ENCODE results near the gene GATA5.

The GATA5 gene

GRCh38 chr20:62475027-62475771, 596 bp downstream of the GATA5 start:
- in situ Hi-C loops (cut with MboI; ENCODE audit: low sequenced_read_pairs): loop anchor here (25.0 kb wide), 1 partner anchor 312 kb away; the partner anchor contains the start of gene MRGBP

- in situ Hi-C loops (cut with MboI; ENCODE audit: low sequenced_read_pairs): loop anchor here (25.0 kb wide), 1 partner anchor 313 kb away; the partner anchor contains the start of gene MRGBP
These were observed 1.2 kb downstream of the GATA5 start for GRCh38 chr20:62474604-62475026.

GRCh38 chr20:62473717-62474603, 1.8 kb downstream of the GATA5 start:
- in situ Hi-C loops (cut with MboI; ENCODE audit: low sequenced_read_pairs): no loop called here

GRCh38 chr20:62472941-62473585, 2.7 kb downstream of the GATA5 start:
- in situ Hi-C loops (cut with MboI; ENCODE audit: low sequenced_read_pairs): no loop called here

GRCh38 chr20:62472138-62472940, 3.5 kb downstream of the GATA5 start:
- in situ Hi-C loops (cut with MboI; ENCODE audit: low sequenced_read_pairs): no loop called here

GRCh38 chr20:62470459-62470858, 5.3 kb downstream of the GATA5 start:
- in situ Hi-C loops (cut with MboI; ENCODE audit: low sequenced_read_pairs): no loop called here

GRCh38 chr20:62470001-62470400, 5.8 kb downstream of the GATA5 start:
- in situ Hi-C loops (cut with MboI; ENCODE audit: low sequenced_read_pairs): no loop called here

- in situ Hi-C loops (cut with MboI; ENCODE audit: low sequenced_read_pairs): no loop called here
These were observed 6.4 kb downstream of the GATA5 start for GRCh38 chr20:62469352-62469751.

- in situ Hi-C loops (cut with MboI; ENCODE audit: low sequenced_read_pairs): no loop called here
These were observed 8.8 kb downstream of the GATA5 start for GRCh38 chr20:62466806-62467537.

- in situ Hi-C loops (cut with MboI; ENCODE audit: low sequenced_read_pairs): no loop called here
These were observed 9.6 kb downstream of the GATA5 start for GRCh38 chr20:62466072-62466760.

- in situ Hi-C loops (cut with MboI; ENCODE audit: low sequenced_read_pairs): no loop called here
These were observed 10.8 kb downstream of the GATA5 start for GRCh38 chr20:62464990-62465389.

- in situ Hi-C loops (cut with MboI; ENCODE audit: low sequenced_read_pairs): no loop called here
These were observed 11.4 kb downstream of the GATA5 start for GRCh38 chr20:62464425-62464770.

- in situ Hi-C loops (cut with MboI; ENCODE audit: low sequenced_read_pairs): no loop called here
These were observed 12.0 kb downstream of the GATA5 start for GRCh38 chr20:62463651-62464424.

GRCh38 chr20:62462976-62463592, 12.7 kb downstream of the GATA5 start:
- in situ Hi-C loops (cut with MboI; ENCODE audit: low sequenced_read_pairs): no loop called here

- in situ Hi-C loops (cut with MboI; ENCODE audit: low sequenced_read_pairs): no loop called here
These were observed 14.0 kb downstream of the GATA5 start for GRCh38 chr20:62461834-62462233.

- in situ Hi-C loops (cut with MboI; ENCODE audit: low sequenced_read_pairs): no loop called here
These were observed 14.6 kb downstream of the GATA5 start for GRCh38 chr20:62461157-62461556.

GRCh38 chr20:62460678-62461077, 15.1 kb downstream of the GATA5 start:
- in situ Hi-C loops (cut with MboI; ENCODE audit: low sequenced_read_pairs): no loop called here

GRCh38 chr20:62459488-62459887, 16.3 kb downstream of the GATA5 start:
- in situ Hi-C loops (cut with MboI; ENCODE audit: low sequenced_read_pairs): no loop called here
